Fibroblast of the aortic adventitia (primary cell): ENCODE results near the gene PLEKHA6. TPM values are rescaled to one million over a fixed set of nuclear protein-coding genes. Genes with fewer than 3 reads are reported as not detected.

ENCODE experiments used
- DNase-seq: peaks from one replicate; pipeline ENCODE4 v3.0.0-alpha.2; 2010; ENCODE audit warnings: low read depth
- H3K4me3 ChIP-seq: 2 replicates; pipeline ENCODE4 v1.5.1; 2011; ENCODE audit warnings: low read depth, mild to moderate bottlenecking, control low read depth, low read length, moderate library complexity
- total RNA-seq: library from RNA; depleted of rRNA; stranded (reverse); fragments of >200 nt; gene quantifications from 2 replicates; pipeline ENCODE4 v1.2.3, GENCODE V29; 2012; ENCODE audit warnings: low replicate concordance
- TF ChIP-seq, protein P1 (sequence below): IDR thresholded peaks from 2 replicates; pipeline ENCODE4 v1.5.1; 2011; ENCODE audit warnings: mild to moderate bottlenecking, low read length, control low read depth, inconsistent platforms; ENCODE audit not compliant: insufficient read depth

Gene PLEKHA6
- total RNA-seq, 1 donor = 3.6 TPM

DNA sequence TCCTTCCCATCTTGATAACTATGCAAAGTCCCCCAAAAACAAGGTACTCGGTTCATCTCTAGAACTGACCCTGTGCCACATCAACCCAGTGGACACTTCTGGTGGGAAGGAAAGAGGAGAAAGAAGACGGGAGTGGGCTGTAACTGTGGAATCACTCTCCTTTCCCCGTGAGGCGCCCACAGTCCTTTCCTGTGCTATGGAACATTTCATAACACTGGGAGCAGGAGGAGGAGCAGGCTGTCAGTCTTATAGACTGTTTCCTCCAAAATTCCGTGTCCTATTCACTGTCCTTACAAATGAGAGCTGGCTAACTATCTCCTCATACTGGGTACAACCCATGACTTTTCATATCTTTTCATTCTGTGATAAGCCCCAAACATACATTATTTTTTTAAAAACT lies 40.7 kb downstream of the PLEKHA6 start:
- H3K4me3 ChIP-seq = no peak overlapping the region
- TF ChIP-seq, protein P1, sequence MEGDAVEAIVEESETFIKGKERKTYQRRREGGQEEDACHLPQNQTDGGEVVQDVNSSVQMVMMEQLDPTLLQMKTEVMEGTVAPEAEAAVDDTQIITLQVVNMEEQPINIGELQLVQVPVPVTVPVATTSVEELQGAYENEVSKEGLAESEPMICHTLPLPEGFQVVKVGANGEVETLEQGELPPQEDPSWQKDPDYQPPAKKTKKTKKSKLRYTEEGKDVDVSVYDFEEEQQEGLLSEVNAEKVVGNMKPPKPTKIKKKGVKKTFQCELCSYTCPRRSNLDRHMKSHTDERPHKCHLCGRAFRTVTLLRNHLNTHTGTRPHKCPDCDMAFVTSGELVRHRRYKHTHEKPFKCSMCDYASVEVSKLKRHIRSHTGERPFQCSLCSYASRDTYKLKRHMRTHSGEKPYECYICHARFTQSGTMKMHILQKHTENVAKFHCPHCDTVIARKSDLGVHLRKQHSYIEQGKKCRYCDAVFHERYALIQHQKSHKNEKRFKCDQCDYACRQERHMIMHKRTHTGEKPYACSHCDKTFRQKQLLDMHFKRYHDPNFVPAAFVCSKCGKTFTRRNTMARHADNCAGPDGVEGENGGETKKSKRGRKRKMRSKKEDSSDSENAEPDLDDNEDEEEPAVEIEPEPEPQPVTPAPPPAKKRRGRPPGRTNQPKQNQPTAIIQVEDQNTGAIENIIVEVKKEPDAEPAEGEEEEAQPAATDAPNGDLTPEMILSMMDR = no peak
- no peak for DNase-seq

GRCh38 chr1:204318324-204318723 lies 41.4 kb downstream of the PLEKHA6 start:
- TF ChIP-seq, protein P1 = no peak
- H3K4me3 ChIP-seq = no peak overlapping the region
- DNase-seq = no peak

DNA sequence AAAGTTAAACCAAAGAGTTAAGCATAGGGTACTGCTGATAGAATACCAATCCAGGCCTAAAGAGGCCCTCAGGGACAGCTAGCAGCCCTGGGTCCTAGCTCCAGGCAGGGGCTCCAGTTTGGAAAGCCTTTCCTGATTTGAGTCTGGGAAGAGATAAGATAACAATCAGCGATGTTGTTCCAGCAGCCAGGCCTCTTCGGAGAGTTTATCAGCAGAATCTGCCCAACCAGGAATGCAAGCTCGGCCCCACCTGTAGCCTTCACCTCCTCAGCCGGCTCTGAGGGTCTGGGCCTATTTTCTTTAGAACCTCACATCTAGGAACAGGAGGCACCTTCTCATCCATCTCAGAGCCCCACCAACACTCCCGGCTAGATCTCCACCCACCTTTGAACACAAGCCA lies 42.6 kb downstream of the PLEKHA6 start:
- no peak overlapping the region for H3K4me3 ChIP-seq
- TF ChIP-seq, protein P1 = no peak
- DNase-seq = no peak

- TF ChIP-seq, protein P1 = no peak
- H3K4me3 ChIP-seq = no peak overlapping the region
- DNase-seq = no peak
Measured at GRCh38 chr1:204316164-204316563, 43.6 kb downstream of the PLEKHA6 start.

DNA sequence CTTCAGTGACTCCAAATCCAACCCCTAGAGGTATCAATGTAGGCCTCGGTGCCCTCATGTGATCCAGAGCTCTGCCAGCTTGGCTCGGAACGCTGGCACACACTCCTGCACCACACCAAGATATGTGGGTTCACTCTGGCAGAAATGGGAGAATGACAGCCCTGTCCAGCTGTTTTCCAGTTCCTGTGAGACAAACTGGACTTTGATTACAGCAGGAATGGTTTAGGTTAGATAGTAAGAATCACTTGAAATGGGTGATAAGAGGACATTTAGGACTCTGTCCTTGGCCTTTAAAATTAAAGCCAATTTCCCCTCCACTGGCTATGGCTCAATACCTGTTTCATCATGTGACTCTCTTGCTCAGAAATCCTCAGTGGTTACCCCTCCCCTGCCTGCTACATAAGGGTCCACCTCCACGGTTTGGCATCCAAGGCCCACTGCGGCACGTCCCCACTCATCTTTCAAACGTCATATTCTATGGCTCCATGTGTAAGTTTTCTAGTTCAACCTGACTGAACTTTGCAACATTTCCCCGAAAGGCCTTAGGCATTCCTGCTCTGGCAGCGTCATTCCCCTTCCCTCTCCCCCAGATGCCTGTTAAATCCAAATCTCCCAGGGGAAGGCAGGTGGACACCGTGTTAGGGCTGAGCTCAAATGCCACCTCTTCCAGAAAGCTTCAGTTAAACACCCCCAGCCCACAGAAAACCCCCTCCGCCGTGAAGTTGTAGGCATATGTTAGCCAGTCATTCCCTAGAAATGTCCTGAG lies 44.7 kb downstream of the PLEKHA6 start:
- DNase-seq = no peak
- no peak overlapping the region for H3K4me3 ChIP-seq
- TF ChIP-seq, protein P1 = no peak

DNA sequence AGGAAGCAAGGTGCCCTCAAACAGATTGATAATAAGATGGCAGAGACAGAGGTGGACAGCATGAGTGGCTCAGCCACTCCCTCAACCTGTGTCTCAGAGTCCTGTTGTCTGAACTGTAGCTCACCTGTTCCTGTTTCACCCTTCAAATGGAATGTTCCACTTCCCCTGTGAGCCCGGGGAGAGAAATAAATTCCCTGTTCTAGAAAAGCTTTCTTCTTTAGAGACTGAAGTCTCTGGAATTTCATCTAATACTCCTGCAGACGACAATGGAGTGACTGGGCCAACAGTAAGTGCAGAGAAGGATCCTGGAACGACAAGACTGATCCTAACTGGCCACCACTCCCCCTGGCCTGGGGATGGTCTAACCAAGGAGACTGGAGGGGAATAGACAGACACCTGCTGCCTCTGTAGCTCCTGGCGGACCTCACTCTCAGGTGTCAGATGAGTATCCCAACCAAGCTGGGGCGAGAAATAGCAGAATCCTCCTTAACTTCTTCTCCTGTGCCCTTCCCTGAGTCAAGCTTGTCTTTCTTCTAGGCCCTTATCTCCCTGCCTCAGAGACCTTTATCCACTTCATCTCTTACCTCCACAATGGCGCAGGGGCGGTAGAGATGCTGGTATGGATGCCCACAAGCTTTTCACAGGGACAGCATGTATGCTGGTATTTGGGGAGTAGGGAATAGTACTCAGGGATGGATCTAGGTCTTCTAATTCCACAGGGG lies 45.4 kb downstream of the PLEKHA6 start:
- TF ChIP-seq, protein P1 = no peak
- DNase-seq = no peak

More for the DNA sequence above, 45.4 kb downstream of the PLEKHA6 start:
- H3K4me3 ChIP-seq = no peak overlapping the region
